Measurements from ENCODE around the gene STBD1. TPM values are rescaled to one million over a fixed set of nuclear protein-coding genes. Genes with fewer than 3 reads are reported as not detected.

Gene STBD1
- total RNA-seq, 4 donors from 2014 or later, result 12.8 to 49.3 (median 24.9) TPM

GRCh38 chr4:76300012-76300411 lies 6.5 kb upstream of the STBD1 start:
- no peak for TF ChIP-seq CTCF (IDR thresholded peaks at IDR 0.05)
- DNase-seq (ENCODE audit: low spot score) (no peak), ATAC-seq (ENCODE audit: low FRiP score) (no peak)

GRCh38 chr4:76301068-76301774 lies 5.3 kb upstream of the STBD1 start:
- DNase-seq (ENCODE audit: low spot score), result no peak
- no peak for TF ChIP-seq CTCF (IDR thresholded peaks at IDR 0.05)
- ATAC-seq (ENCODE audit: low FRiP score), result no peak

- no peak for ATAC-seq (ENCODE audit: low FRiP score)
- TF ChIP-seq CTCF (IDR thresholded peaks at IDR 0.05), result no peak
- DNase-seq (ENCODE audit: low spot score), result no peak
These were observed 4.8 kb upstream of the STBD1 start for GRCh38 chr4:76301775-76302162.

- TF ChIP-seq CTCF (IDR thresholded peaks at IDR 0.05), result no peak
These were observed 3.6 kb upstream of the STBD1 start for GRCh38 chr4:76302826-76303438.

GRCh38 chr4:76305033-76305687 lies 1.4 kb upstream of the STBD1 start:
- no peak for TF ChIP-seq CTCF (IDR thresholded peaks at IDR 0.05)
- no peak for ATAC-seq (ENCODE audit: low FRiP score)
- no peak for DNase-seq (ENCODE audit: low spot score)

More at GRCh38 chr4:76302826-76303438, 3.6 kb upstream of the STBD1 start:
- no peak for DNase-seq (ENCODE audit: low spot score)
- no peak for ATAC-seq (ENCODE audit: low FRiP score)

GRCh38 chr4:76306882-76307659 lies 538 bp downstream of the STBD1 start:
- TF ChIP-seq CTCF (IDR thresholded peaks at IDR 0.05), result no peak
- ATAC-seq (ENCODE audit: low FRiP score) (peak; percentile 59), DNase-seq (ENCODE audit: low spot score) (no peak)

All from omental fat pad (tissue), 4 donors.